Urothelium cell line (cell line): ENCODE measurements around the gene BEND3.
"Not testable (repeated sequence)": the region's sequence is repeated elsewhere in the genome, so short reads cannot be mapped to it uniquely, and the experiment has no call there.

Source experiments
- DNase-seq: peaks from one replicate; pipeline ENCODE4 v3.0.0; 2011; ENCODE audit warnings: low spot score, mixed read lengths
- FAIRE-seq: peaks from 2 replicates; lab custom pipeline; 2011; peaks lifted over from hg19 to GRCh38; lab: Jason Lieb, UNC

The BEND3 gene

GRCh38 chr6:107121964-107122495, 6.7 kb upstream of the BEND3 start:
- FAIRE-seq (no peak), DNase-seq (no peak)

GRCh38 chr6:107121266-107121665, 6.0 kb upstream of the BEND3 start:
- FAIRE-seq: no peak
- DNase-seq: no peak

GRCh38 chr6:107120404-107120803, 5.1 kb upstream of the BEND3 start:
- DNase-seq (no peak), FAIRE-seq (no peak)

GRCh38 chr6:107118976-107119375, 3.7 kb upstream of the BEND3 start:
- FAIRE-seq: no peak
- DNase-seq: no peak

GRCh38 chr6:107118540-107118939, 3.2 kb upstream of the BEND3 start:
- not testable (repeated sequence) for FAIRE-seq, DNase-seq

GRCh38 chr6:107116931-107117330, 1.6 kb upstream of the BEND3 start:
- no peak for DNase-seq
- no peak for FAIRE-seq

GRCh38 chr6:107116328-107116892, 1.1 kb upstream of the BEND3 start:
- DNase-seq: no peak
- FAIRE-seq: no peak

GRCh38 chr6:107115695-107116327, 496 bp upstream of the BEND3 start:
- FAIRE-seq: no peak

GRCh38 chr6:107114213-107114925, 946 bp downstream of the BEND3 start:
- FAIRE-seq (no peak), DNase-seq (peak; percentile 84)

More at GRCh38 chr6:107115695-107116327, 496 bp upstream of the BEND3 start:
- DNase-seq: peak; percentile 60

GRCh38 chr6:107110200-107110599, 5.1 kb downstream of the BEND3 start:
- DNase-seq (no peak), FAIRE-seq (no peak)

- FAIRE-seq: no peak
These were observed 7.0 kb downstream of the BEND3 start for GRCh38 chr6:107108201-107108890.

GRCh38 chr6:107107791-107108190, 7.5 kb downstream of the BEND3 start:
- no peak for FAIRE-seq
- DNase-seq: no peak

More at GRCh38 chr6:107108201-107108890, 7.0 kb downstream of the BEND3 start:
- DNase-seq: peak; percentile 26

GRCh38 chr6:107106165-107106564, 9.2 kb downstream of the BEND3 start:
- no peak for FAIRE-seq
- no peak for DNase-seq

- FAIRE-seq (no peak), DNase-seq (no peak)
These were observed 9.7 kb downstream of the BEND3 start for GRCh38 chr6:107105511-107106116.

GRCh38 chr6:107103082-107103481, 12.2 kb downstream of the BEND3 start:
- FAIRE-seq (no peak), DNase-seq (no peak)

- no peak for FAIRE-seq
- no peak for DNase-seq
These were observed 12.9 kb downstream of the BEND3 start for GRCh38 chr6:107102414-107102805.

GRCh38 chr6:107101686-107102413, 13.5 kb downstream of the BEND3 start:
- DNase-seq (no peak), FAIRE-seq (no peak)

GRCh38 chr6:107101211-107101610, 14.1 kb downstream of the BEND3 start:
- no peak for FAIRE-seq
- DNase-seq: no peak

GRCh38 chr6:107098436-107099307, 16.6 kb downstream of the BEND3 start:
- no peak for FAIRE-seq
- no peak for DNase-seq
